ENCODE data around the gene CIDEC.

CIDEC gene, protein sequence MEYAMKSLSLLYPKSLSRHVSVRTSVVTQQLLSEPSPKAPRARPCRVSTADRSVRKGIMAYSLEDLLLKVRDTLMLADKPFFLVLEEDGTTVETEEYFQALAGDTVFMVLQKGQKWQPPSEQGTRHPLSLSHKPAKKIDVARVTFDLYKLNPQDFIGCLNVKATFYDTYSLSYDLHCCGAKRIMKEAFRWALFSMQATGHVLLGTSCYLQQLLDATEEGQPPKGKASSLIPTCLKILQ

DNA sequence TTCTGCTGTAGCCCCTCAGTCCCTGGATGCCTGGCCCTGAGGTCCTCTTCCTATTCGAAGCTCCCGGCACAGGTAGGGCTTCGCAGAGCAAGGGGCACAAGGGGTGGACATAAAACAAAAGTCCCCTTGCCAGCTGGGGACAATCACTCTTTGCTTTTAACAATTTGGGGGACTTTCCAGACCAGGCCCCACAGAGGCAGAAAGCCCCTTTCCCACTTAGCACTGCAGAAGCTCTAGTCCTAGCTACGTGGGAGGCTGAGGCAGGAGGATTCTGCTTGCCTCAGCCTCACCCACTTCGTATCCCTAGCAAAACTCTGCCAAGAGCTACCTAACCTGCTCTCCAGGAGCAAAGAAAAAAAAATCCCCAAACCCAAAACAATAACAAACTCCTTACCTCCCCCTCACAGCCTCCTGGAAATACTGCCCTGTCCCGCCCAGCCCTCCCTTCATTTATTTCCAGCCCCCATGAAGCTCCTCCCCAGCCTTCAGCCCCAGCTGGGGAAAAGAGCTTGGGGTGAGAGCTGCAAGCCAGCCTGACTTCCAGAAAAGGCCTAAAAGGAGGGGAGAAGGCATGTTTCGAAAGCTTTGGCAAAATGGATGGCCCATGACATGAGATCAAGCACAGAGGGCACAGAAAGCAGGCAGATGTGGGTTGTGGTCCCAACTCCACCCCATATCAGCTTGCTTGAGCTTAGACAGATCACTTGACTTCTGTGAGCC, at the start of gene CIDEC:
Gene CIDEC (minus strand): TSS at position 424 of the 720 bp plus-strand sequence. CDS start 1,767 bp downstream, outside the sequence.
- Histone ChIP-seq H3K27ac (ENCODE audit: low read depth in 2 of 2, low read length in 2 of 2) (no peak within 1 kb of the TSS), H3K36me3 (ENCODE audit: control insufficient read depth in 2 of 2, insufficient read depth in 2 of 2, low read length in 2 of 2) (no peaks in the 10 kb centered on the region), H3K9ac (ENCODE audit: low read depth in 1 of 2, low read length in 2 of 2) (no peak within 1 kb of the TSS), H3K27me3 (ENCODE audit: control insufficient read depth in 2 of 2, insufficient read depth in 2 of 2, low read length in 2 of 2) (no peaks in the 10 kb centered on the region), H3K4me3 (ENCODE audit: low read length in 2 of 2) (no peak within 1 kb of the TSS), H3K9me3 (ENCODE audit: control insufficient read depth in 2 of 2, low read length in 2 of 2) (no peaks in the 10 kb centered on the region), H3K4me1 (ENCODE audit: control insufficient read depth in 2 of 2, insufficient read depth in 2 of 2, low read length in 2 of 2) (peaks cover 0 to 15% of the 10 kb centered on the region in 2 donors)

DNA sequence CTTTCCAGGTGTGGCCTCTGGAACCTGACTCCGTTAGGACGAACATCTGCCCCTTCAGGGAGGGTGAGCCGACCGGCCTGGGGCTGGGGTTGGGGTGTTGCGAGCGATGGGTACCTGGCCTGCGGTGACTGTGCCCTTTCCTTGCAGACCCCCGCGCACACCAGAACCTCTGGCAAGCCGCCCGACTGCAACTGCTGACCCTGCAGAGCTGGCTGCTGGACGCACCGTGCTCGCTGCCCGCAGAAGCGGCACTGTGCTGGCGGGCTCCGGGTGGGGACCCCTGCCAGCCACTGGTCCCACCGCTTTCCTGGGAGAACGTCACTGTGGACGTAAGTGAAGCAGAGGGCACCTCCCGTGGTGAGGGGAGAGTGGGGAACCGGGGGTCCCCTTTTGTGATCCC, 48.1 kb upstream of the CIDEC start:
- peaks cover 6 to 8% of the 10 kb centered on the region in 2 donors for H3K36me3 ChIP-seq (ENCODE audit: control insufficient read depth in 2 of 2, insufficient read depth in 2 of 2, low read length in 2 of 2)
- no peaks in the 10 kb centered on the region for H3K9me3 ChIP-seq (ENCODE audit: control insufficient read depth in 2 of 2, low read length in 2 of 2)
- peaks cover 6 to 8% of the 10 kb centered on the region in 2 donors for H3K4me1 ChIP-seq (ENCODE audit: control insufficient read depth in 2 of 2, insufficient read depth in 2 of 2, low read length in 2 of 2)
- H3K4me3 ChIP-seq (ENCODE audit: low read length in 2 of 2): no peak overlapping the region
- no peak overlapping the region for H3K9ac ChIP-seq (ENCODE audit: low read depth in 1 of 2, low read length in 2 of 2)
- no peaks in the 10 kb centered on the region for H3K27me3 ChIP-seq (ENCODE audit: control insufficient read depth in 2 of 2, insufficient read depth in 2 of 2, low read length in 2 of 2)
- H3K27ac ChIP-seq (ENCODE audit: low read depth in 2 of 2, low read length in 2 of 2): no peak overlapping the region

- no peak overlapping the region for H3K27ac ChIP-seq (ENCODE audit: low read depth in 2 of 2, low read length in 2 of 2)
- no peaks in the 10 kb centered on the region for H3K27me3 ChIP-seq (ENCODE audit: control insufficient read depth in 2 of 2, insufficient read depth in 2 of 2, low read length in 2 of 2)
- H3K4me3 ChIP-seq (ENCODE audit: low read length in 2 of 2): no peak overlapping the region
- no peaks in the 10 kb centered on the region for H3K9me3 ChIP-seq (ENCODE audit: control insufficient read depth in 2 of 2, low read length in 2 of 2)
- no peaks in the 10 kb centered on the region for H3K36me3 ChIP-seq (ENCODE audit: control insufficient read depth in 2 of 2, insufficient read depth in 2 of 2, low read length in 2 of 2)
- peaks cover 33 to 34% of the 10 kb centered on the region in 2 donors for H3K4me1 ChIP-seq (ENCODE audit: control insufficient read depth in 2 of 2, insufficient read depth in 2 of 2, low read length in 2 of 2)
- H3K9ac ChIP-seq (ENCODE audit: low read depth in 1 of 2, low read length in 2 of 2): no peak overlapping the region
Measured at GRCh38 chr3:9918261-9919038, 38.4 kb upstream of the CIDEC start.

DNA sequence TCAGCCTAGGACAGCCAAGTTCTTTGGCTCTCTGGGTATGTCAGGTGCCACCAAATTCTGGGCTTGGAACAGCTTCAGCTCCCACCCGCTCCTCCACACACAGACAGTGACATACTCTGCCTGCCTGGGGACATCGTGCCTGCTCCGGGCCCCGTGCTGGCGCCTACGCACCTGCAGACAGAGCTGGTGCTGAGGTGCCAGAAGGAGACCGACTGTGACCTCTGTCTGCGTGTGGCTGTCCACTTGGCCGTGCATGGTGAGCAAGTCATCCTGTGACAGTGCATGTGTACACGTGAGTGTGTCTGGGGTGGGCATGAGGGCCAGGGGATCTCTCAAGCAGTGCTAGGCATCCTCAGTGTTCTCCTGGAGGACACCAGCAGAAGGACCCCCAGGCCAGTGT, 37.8 kb upstream of the CIDEC start:
- no peak overlapping the region for H3K27ac ChIP-seq (ENCODE audit: low read depth in 2 of 2, low read length in 2 of 2)
- H3K9me3 ChIP-seq (ENCODE audit: control insufficient read depth in 2 of 2, low read length in 2 of 2): no peaks in the 10 kb centered on the region
- H3K9ac ChIP-seq (ENCODE audit: low read depth in 1 of 2, low read length in 2 of 2): peak overlapping the region; percentile 41 to 68
- H3K4me1 ChIP-seq (ENCODE audit: control insufficient read depth in 2 of 2, insufficient read depth in 2 of 2, low read length in 2 of 2): peaks cover 33 to 35% of the 10 kb centered on the region in 2 donors
- H3K36me3 ChIP-seq (ENCODE audit: control insufficient read depth in 2 of 2, insufficient read depth in 2 of 2, low read length in 2 of 2): no peaks in the 10 kb centered on the region
- H3K4me3 ChIP-seq (ENCODE audit: low read length in 2 of 2): peak overlapping the region; percentile 78 to 81
- H3K27me3 ChIP-seq (ENCODE audit: control insufficient read depth in 2 of 2, insufficient read depth in 2 of 2, low read length in 2 of 2): no peaks in the 10 kb centered on the region

DNA sequence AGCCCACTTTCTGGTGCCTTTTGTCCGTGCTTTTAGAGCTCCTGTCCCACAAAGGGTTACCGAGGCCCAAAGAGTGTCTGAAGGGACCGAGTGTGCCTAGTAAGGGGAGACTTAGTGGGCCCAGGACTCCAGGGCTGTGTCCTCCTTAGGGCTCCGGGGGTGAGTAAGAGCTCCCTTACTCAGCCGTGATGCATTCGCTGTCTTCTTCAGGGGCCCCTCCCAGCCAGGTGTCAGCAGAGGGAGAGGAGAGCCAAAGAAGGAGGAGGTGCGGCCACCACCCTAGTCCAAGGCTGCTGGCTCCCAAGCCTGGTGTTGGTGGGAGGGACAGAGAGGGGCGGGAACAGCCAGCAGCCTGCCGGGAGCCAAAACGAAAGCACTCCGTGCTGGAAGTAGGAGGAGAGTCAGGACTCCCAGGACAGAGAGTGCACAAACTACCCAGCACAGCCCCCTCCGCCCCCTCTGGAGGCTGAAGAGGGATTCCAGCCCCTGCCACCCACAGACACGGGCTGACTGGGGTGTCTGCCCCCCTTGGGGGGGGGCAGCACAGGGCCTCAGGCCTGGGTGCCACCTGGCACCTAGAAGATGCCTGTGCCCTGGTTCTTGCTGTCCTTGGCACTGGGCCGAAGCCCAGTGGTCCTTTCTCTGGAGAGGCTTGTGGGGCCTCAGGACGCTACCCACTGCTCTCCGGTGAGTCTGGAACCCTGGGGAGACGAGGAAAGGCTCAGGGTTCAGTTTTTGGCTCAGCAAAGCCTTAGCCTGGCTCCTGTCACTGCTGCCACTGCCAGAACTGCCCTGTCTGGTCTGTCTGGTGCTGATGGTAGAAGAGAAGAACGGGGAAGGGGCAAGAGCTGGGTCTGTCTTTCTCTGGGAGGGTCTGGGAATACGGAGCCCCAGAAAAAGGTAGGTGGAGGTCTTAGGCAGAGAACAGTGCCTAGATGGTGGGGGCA, 37.0 kb upstream of the CIDEC start, which contains the start of gene IL17RC:
Gene IL17RC (plus strand): TSS at position 365 of the 947 bp plus-strand sequence. CDS start 218 bp downstream, at position 583.
- Histone ChIP-seq H3K36me3 (ENCODE audit: control insufficient read depth in 2 of 2, insufficient read depth in 2 of 2, low read length in 2 of 2) (peaks cover 3 to 7% of the 10 kb centered on the region in 2 donors), H3K4me3 (ENCODE audit: low read length in 2 of 2) (peak within 1 kb of the TSS; percentile 78 to 81), H3K9ac (ENCODE audit: low read depth in 1 of 2, low read length in 2 of 2) (peak within 1 kb of the TSS; percentile 77 to 80), H3K27ac (ENCODE audit: low read depth in 2 of 2, low read length in 2 of 2) (peak within 1 kb of the TSS; percentile 92 to 93), H3K27me3 (ENCODE audit: control insufficient read depth in 2 of 2, insufficient read depth in 2 of 2, low read length in 2 of 2) (no peaks in the 10 kb centered on the region), H3K9me3 (ENCODE audit: control insufficient read depth in 2 of 2, low read length in 2 of 2) (no peaks in the 10 kb centered on the region), H3K4me1 (ENCODE audit: control insufficient read depth in 2 of 2, insufficient read depth in 2 of 2, low read length in 2 of 2) (peaks cover 33 to 35% of the 10 kb centered on the region in 2 donors)

DNA sequence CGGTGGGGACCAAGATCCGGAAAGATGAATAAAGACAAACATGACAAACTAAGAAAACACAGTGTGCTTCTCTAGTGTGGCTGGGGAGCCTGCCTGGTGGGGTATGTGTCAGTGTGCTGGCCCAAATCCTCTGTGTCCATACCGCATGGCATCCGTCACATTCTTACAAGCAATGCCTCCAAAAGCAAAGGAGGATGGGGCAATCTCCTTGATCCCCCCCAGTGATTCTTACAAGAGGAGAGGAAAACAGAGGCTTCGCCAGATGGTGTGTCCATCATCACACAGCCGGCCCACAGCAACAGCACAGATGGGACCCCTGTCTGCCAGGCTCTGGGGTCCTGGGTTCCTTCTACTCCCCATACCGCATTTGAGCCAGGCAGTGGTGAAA, 36.3 kb upstream of the CIDEC start:
- Histone ChIP-seq H3K4me1 (ENCODE audit: control insufficient read depth in 2 of 2, insufficient read depth in 2 of 2, low read length in 2 of 2) (peaks cover 33 to 35% of the 10 kb centered on the region in 2 donors), H3K27me3 (ENCODE audit: control insufficient read depth in 2 of 2, insufficient read depth in 2 of 2, low read length in 2 of 2) (no peaks in the 10 kb centered on the region), H3K4me3 (ENCODE audit: low read length in 2 of 2) (peak overlapping the region; percentile 78 to 81), H3K27ac (ENCODE audit: low read depth in 2 of 2, low read length in 2 of 2) (peak overlapping the region; percentile 92 to 93), H3K9ac (ENCODE audit: low read depth in 1 of 2, low read length in 2 of 2) (peak overlapping the region; percentile 72 to 80), H3K36me3 (ENCODE audit: control insufficient read depth in 2 of 2, insufficient read depth in 2 of 2, low read length in 2 of 2) (peaks cover 9 to 12% of the 10 kb centered on the region in 2 donors), H3K9me3 (ENCODE audit: control insufficient read depth in 2 of 2, low read length in 2 of 2) (no peaks in the 10 kb centered on the region)

DNA sequence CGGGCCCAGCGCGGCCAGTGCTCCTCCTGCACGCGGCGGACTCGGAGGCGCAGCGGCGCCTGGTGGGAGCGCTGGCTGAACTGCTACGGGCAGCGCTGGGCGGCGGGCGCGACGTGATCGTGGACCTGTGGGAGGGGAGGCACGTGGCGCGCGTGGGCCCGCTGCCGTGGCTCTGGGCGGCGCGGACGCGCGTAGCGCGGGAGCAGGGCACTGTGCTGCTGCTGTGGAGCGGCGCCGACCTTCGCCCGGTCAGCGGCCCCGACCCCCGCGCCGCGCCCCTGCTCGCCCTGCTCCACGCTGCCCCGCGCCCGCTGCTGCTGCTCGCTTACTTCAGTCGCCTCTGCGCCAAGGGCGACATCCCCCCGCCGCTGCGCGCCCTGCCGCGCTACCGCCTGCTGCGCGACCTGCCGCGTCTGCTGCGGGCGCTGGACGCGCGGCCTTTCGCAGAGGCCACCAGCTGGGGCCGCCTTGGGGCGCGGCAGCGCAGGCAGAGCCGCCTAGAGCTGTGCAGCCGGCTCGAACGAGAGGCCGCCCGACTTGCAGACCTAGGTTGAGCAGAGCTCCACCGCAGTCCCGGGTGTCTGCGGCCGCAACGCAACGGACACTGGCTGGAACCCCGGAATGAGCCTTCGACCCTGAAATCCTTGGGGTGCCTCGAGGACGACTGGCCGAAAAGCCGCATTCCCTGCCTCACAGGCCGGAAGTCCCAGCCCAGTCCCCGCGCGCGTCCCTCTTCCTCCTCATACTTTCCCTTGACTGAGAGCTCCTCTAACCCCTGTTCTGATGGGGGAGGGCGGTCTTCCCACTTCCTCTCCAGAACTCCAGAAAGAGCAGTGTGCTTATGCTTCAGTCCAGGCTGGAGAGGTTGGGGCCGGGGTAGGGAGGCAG, 35.4 kb upstream of the CIDEC start:
- Histone ChIP-seq H3K4me3 (ENCODE audit: low read length in 2 of 2) (peak overlapping the region; percentile 72 to 73), H3K9me3 (ENCODE audit: control insufficient read depth in 2 of 2, low read length in 2 of 2) (no peaks in the 10 kb centered on the region), H3K36me3 (ENCODE audit: control insufficient read depth in 2 of 2, insufficient read depth in 2 of 2, low read length in 2 of 2) (peaks cover 13 to 15% of the 10 kb centered on the region in 2 donors), H3K4me1 (ENCODE audit: control insufficient read depth in 2 of 2, insufficient read depth in 2 of 2, low read length in 2 of 2) (peaks cover 33 to 35% of the 10 kb centered on the region in 2 donors), H3K9ac (ENCODE audit: low read depth in 1 of 2, low read length in 2 of 2) (peak overlapping the region; percentile 65 to 77), H3K27ac (ENCODE audit: low read depth in 2 of 2, low read length in 2 of 2) (peak overlapping the region; percentile 86 to 93), H3K27me3 (ENCODE audit: control insufficient read depth in 2 of 2, insufficient read depth in 2 of 2, low read length in 2 of 2) (no peaks in the 10 kb centered on the region)

DNA sequence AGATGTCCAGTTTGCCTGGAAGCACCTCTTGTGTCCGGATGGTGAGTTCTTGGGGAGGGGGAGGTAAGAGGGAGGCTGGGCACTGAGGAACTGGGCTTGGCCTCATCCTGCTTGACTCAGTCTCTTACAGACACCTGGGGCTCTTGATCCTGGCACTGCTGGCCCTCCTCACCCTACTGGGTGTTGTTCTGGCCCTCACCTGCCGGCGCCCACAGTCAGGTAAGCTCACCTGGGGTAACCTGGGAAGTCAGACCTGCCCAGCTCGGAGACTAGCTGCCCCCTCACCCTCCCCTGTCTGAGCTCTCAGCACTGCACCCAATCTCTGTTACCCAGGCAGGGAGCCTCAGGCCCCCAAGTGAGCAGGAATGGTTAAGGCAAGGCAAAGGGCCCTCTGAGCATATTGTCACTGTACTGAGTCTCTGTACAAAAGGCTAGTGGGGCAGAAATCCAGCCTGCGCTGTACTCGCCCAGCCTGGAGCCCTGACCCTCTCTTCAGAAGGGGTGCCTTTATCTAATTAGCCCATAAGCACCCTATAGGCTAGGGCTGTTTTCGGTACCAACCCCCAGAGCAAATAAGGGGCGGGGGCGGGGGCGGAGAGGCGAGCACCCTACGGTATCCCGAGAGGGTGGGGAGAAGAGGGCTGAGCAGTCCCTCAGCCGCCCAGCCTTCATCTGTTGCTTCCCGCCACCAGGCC, 34.7 kb upstream of the CIDEC start:
- Histone ChIP-seq H3K36me3 (ENCODE audit: control insufficient read depth in 2 of 2, insufficient read depth in 2 of 2, low read length in 2 of 2) (peaks cover 13 to 15% of the 10 kb centered on the region in 2 donors), H3K9me3 (ENCODE audit: control insufficient read depth in 2 of 2, low read length in 2 of 2) (no peaks in the 10 kb centered on the region), H3K27ac (ENCODE audit: low read depth in 2 of 2, low read length in 2 of 2) (peak overlapping the region; percentile 86 to 93), H3K9ac (ENCODE audit: low read depth in 1 of 2, low read length in 2 of 2) (peak overlapping the region; percentile 32 to 77), H3K4me1 (ENCODE audit: control insufficient read depth in 2 of 2, insufficient read depth in 2 of 2, low read length in 2 of 2) (peaks cover 33 to 35% of the 10 kb centered on the region in 2 donors), H3K27me3 (ENCODE audit: control insufficient read depth in 2 of 2, insufficient read depth in 2 of 2, low read length in 2 of 2) (no peaks in the 10 kb centered on the region), H3K4me3 (ENCODE audit: low read length in 2 of 2) (peak overlapping the region; percentile 44 to 73)

Measured in mucosa of rectum (tissue), 2 donors.